HS-5 (cell line): ENCODE results near the gene VAC14.

ENCODE experiments used
- DNase-seq: peaks from one replicate; pipeline ENCODE4 v3.0.0-alpha.2; 2012; ENCODE audit warnings: low read depth

The VAC14 gene

DNA sequence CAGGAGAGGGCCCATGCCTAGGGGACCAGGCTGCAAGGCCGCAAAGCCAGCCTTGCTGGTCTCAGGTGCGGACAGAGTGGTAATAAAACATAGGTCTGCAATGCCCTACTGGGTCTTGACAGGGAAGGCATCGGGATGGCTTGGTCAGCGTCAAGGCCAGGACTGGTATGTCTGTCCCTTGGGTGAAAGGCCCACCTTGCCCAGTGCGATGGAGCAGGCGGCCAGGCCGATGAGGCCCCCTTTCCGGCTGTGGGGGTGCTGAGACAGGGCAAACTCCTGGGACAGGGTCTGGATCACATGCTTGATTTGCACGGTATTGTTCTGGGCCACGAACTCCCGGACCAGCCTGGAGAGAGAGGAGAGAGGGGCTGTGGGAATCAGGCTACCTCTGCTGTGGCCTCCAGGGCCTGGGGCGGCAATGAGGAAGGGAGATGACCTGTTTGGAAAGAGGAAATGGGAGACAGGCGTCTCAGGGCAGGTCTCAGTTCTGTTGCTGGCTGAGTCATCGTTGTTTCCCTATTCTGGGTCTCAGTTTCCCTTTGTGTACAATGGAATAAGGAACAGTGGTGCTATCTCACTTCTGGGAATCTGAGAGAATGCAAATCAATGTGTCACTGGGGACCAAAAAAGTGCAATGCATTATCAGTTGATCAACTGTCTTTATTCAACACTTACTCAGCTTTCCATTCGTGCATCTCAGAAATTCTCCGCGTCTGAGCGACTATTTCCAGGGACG lies 14.8 kb downstream of the VAC14 start:
- DNase-seq, result no peak

- DNase-seq, result no peak
These were observed 16.0 kb downstream of the VAC14 start for GRCh38 chr16:70784692-70785555.

DNA sequence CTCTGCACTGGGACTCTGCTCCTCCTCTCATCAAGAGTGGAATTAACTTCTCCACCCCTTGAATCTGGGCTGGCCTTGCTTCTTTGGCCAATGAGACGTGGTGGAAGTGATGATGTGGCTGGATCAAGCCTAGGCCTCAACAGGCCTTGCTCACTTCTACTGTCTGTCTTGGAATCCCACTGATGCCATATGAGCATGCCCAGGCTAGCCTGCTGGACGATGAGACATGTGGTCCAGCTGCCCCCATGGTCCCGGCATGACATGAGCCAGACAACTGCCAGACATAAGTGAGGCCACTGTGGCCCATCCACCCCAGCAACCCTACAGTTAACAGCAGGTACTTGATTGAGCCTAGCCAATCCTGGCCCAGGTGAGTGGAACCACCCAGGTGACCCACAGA lies 18.7 kb downstream of the VAC14 start:
- no peak for DNase-seq

GRCh38 chr16:70781800-70782199 lies 19.2 kb downstream of the VAC14 start:
- DNase-seq, result no peak

DNA sequence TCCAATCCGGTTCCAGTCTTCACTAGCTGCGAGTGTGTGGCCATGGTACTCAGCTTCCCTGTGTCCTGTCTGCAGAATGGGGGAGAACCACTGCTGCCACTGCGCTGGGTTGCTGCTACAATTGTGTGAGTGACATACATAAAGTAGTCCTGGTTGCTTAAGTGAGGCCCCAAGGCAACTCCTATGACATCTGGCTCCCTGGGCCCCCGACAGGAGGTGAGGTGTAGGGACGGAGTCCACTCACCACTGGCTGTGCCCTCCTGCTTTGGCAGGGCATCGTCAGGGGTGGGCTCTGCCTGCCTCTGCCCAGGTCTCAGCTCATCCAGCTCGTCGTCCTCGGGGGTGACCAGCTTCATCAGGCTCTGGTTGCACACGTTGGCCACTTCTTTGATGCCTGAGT lies 20.4 kb downstream of the VAC14 start:
- DNase-seq, result no peak

- DNase-seq, result no peak
These were observed 21.6 kb downstream of the VAC14 start for GRCh38 chr16:70779361-70779760.

DNA sequence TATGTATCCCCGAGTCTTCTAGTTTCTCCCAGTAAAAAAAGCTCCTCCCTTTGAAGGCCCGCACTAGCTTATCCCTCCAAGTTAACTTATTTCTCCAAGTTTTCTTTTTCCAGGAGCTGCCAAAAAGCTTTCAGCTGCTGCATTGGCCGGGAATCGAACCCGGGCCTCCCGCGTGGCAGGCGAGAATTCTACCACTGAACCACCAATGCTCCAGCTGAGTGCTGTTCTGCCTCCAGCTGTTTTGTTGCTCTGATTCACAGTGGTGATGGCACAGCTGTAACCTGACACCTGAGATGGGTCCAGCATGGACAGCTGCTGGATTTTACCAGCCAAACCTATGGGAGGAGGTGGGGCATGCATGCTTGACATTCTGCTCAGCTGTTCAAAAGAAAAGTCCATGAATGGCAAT lies 22.1 kb downstream of the VAC14 start:
- DNase-seq, result peak; percentile 72

DNA sequence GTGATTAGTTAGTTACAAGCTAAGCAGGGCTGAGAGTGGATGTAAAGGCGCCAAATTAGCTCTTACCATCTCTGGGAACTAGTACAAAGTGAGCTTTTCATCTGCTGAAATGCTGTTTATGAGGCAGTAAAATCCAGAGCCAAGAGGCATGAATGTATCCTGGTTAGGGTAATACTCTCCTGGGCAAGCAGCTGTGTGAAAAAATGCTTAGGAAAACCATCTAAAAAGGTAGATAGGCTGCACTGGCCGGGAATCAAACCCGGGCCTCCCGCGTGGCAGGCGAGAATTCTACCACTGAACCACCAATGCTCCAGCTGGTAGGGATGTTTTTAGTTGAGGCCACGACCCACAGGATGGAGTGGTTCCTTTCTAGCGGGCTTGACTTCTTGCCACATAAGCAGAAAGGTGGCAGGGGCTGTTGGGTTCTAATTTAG lies 23.0 kb downstream of the VAC14 start:
- no peak for DNase-seq

GRCh38 chr16:70777496-70777895 lies 23.5 kb downstream of the VAC14 start:
- no peak for DNase-seq

GRCh38 chr16:70775399-70775798 lies 25.6 kb downstream of the VAC14 start:
- no peak for DNase-seq

GRCh38 chr16:70774261-70774660 lies 26.7 kb downstream of the VAC14 start:
- DNase-seq, result no peak

- no peak for DNase-seq
These were observed 28.5 kb downstream of the VAC14 start for GRCh38 chr16:70772493-70772892.

GRCh38 chr16:70770626-70771552 lies 30.1 kb downstream of the VAC14 start:
- DNase-seq, result no peak

- no peak for DNase-seq
These were observed 30.7 kb downstream of the VAC14 start for GRCh38 chr16:70770291-70770625.

GRCh38 chr16:70769761-70770160 lies 31.2 kb downstream of the VAC14 start:
- no peak for DNase-seq

DNA sequence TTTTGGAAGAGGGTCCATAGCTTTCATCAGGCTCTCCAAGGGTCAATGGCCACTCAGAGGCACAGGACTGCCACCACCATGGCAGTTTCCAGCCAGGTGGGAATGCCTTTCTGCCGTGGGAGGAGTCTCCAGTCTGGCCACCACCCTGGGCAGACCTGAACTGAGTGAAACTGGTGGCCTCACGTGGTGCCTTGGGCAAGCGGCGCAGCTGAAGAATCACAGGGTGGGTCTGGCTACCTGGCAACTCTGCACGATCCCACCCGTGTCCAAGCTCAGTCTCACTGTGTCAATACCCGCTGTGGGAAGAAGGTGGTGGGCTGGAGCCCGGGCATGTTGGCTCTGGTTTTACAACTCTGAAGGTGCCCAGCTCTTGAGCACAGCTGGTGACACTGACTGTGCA lies 31.8 kb downstream of the VAC14 start:
- no peak for DNase-seq

DNA sequence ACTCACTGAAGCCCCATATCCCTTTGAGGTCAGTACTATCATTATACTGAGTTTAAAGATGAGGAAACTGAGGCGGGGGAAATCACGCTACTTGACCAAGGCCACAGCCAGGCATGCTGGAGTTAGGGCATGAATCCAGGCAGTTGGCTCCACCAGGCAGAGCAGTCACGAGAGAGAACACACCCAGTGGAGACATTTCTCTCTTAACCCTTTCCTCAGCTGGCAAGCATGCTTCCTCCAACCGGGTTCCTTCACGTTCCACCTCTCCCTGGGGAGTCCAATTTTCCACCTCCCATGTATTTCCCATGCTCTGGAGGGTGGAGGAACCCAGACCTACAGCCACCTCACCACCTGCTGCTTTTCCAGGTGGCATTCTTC lies 32.8 kb downstream of the VAC14 start:
- no peak for DNase-seq

GRCh38 chr16:70767377-70768202 lies 33.4 kb downstream of the VAC14 start:
- no peak for DNase-seq

DNA sequence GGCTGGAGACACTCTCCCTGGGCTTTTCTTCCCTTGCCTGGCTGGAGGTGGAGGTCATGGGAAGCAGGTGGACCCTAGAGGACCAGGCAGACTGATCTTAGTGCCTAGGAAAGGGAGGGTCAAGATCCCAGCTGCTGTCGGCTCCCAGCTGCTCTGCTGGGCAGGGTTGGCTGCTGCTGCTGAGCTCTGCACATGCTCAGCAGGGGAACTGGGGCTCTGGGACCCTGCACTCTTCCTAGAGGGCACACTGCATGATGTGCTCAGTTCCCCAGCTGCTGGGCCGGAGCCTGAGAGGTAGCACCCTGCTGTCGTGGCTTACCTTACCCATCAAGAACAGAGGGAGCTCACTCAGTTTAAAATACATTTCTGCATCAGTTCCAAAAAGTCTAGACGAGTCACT lies 34.3 kb downstream of the VAC14 start:
- no peak for DNase-seq

DNA sequence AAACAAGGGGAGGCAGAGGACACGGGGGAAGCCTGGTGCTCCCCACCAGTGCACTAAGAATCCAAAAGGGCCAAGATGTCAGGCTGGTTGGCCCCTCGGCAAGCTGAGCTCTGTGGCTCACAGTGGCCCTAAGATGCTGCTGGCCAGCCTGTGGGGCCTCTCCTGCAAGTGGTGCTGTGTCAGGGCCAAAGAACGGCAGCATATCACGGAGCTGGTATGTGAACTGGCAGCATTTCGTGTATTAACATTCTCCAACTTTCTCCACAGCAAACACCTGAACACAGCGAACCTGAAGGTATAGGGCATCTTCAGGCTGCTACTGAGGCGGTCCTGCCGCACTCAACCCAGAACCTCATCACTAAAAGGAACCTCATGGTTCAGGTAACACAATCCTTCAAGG lies 34.8 kb downstream of the VAC14 start:
- no peak for DNase-seq

DNA sequence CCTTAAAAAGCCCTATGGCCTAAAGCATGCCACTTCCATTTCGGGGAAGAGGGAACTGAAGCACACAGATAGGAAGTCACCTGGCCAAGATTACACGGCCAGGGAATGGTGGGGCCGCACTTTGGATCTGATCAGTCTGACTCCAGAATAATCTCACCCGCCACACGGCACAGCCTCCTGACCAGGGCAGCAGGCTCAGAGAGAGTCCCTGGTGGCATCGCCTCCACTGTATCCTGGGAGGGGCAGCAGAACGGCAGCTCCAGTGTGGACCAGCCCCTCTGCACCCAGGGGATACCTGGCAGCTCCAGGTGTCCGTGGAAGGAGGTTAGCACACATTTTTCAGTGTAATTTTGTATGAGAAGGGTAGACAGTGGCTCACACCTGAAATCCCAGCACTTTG lies 35.5 kb downstream of the VAC14 start:
- no peak for DNase-seq

- no peak for DNase-seq
These were observed 36.3 kb downstream of the VAC14 start for GRCh38 chr16:70764632-70765031.
